ENCODE results near the gene WNT5A.

DNA sequence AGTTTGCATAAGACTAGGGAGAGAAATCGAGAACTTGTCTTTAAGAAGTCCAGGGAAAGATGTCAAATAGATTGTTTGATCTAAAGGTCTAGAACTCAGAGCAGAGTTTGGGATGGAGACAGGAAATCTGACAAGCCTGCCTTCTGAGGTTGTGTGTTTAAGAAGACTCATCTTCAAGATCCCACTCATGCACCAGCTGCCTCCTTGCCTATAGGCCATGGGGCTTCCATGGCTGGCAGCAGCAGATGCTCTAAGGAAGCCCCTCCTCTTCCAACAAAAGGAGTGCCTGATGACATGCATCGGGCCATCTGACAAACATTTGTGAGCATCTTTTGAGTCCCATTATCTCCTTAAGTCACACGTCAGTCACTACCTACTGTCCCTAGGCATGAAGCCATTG, 47.4 kb downstream of the WNT5A start:
- TF ChIP-seq POLR2AphosphoS5 (IDR thresholded peaks at IDR 0.05; ENCODE audit: low read depth, low read length) (no peak), POLR2A (IDR thresholded peaks at IDR 0.05; ENCODE audit: low read depth, low read length) (no peak)
